Suprapubic skin (tissue), 3 donors: ENCODE measurements around the gene SORT1.

ENCODE experiments used
- CTCF ChIP-seq, 2 donors: fragments of 200-600 bp in 1 of 2; fragments of 450-650 bp in 1 of 2; sonication (generic) in 1 of 2; IDR thresholded peaks; one replicate each; pipeline ENCODE4 v1.5.1; 2016 to 2019; ENCODE audit warnings: antibody characterized with exemption in 2 of 2, mild to moderate bottlenecking in 1 of 2, moderate library complexity in 1 of 2
- POLR2AphosphoS5 ChIP-seq, 3 donors: sonication (generic); formaldehyde crosslinking; IDR thresholded peaks; one replicate each; pipeline ENCODE4 v1.6.1; 2017; ENCODE audit warnings: antibody characterized with exemption in 3 of 3

DNA sequence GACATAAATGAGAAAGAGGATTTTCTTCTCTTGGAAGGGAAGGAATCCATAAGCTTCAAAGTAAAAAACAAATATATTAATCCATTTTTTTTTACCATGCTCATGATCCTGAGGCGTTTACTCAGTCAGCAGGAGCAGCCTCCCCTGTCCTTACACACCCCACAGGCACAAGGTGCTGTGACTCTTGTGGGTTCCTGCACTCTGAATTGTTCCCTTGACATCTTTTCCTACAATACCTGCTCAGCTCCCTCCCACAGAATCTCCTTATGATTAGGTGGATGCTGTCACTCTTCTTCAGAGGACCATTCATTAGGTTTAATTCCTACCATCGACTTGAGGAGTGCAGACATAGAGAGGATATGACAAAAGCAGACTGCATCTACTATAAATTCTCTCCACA lies 104.7 kb downstream of the SORT1 start:
- TF ChIP-seq CTCF (IDR thresholded peaks at IDR 0.05) (no peak), POLR2AphosphoS5 (IDR thresholded peaks at IDR 0.05) (no peak)
